ENCODE data around the gene ALDH4A1. TPM values are rescaled to one million over a fixed set of nuclear protein-coding genes. Genes with fewer than 3 reads are reported as not detected.

Gene ALDH4A1
- total and polyA plus RNA-seq, 2 of the 4 experiments (the other 2 are of a cell fraction), result 8.6 to 21.1 TPM

- CTCF ChIA-PET, result no interaction called here
- TF ChIP-seq MAZ (IDR thresholded peaks at IDR 0.05; ENCODE audit: borderline replicate concordance, low read depth, low read length), result no peak
- TF ChIP-seq BHLHE40 (IDR thresholded peaks at IDR 0.05; ENCODE audit: low read depth, low read length), result no peak
- TF ChIP-seq SMC3 (IDR thresholded peaks at IDR 0.05; ENCODE audit: low read depth, low read length), result no peak
- TF ChIP-seq USF2 (IDR thresholded peaks at IDR 0.05; ENCODE audit: low read depth, low read length), result no peak
- no peak for TF ChIP-seq POLR2A (IDR thresholded peaks at IDR 0.05; ENCODE audit: low read depth, low read length)
- TF ChIP-seq RAD21 (IDR thresholded peaks at IDR 0.05; ENCODE audit: low read length), result no peak
- TF ChIP-seq RCOR1 (IDR thresholded peaks at IDR 0.05; ENCODE audit: insufficient replicate concordance, low read length), result no peak
- no peak for TF ChIP-seq RFX5 (IDR thresholded peaks at IDR 0.05; ENCODE audit: low read depth, low read length)
- TF ChIP-seq MXI1 (IDR thresholded peaks at IDR 0.05; ENCODE audit: borderline replicate concordance, low read depth, low read length), result no peak
- no peak for TF ChIP-seq CHD1 (IDR thresholded peaks at IDR 0.05; ENCODE audit: low read depth, low read length)
- no peak for TF ChIP-seq MAFK (IDR thresholded peaks at IDR 0.05; ENCODE audit: low read depth, low read length)
- no peak for TF ChIP-seq FOS (IDR thresholded peaks at IDR 0.05; ENCODE audit: low read depth, low read length)
- TF ChIP-seq NFE2L2 (IDR thresholded peaks at IDR 0.05; ENCODE audit: low read depth, low read length), result no peak
- TF ChIP-seq ELK1 (IDR thresholded peaks at IDR 0.05; ENCODE audit: borderline replicate concordance, low read depth, low read length), result no peak
- TF ChIP-seq CTCF (conservative IDR thresholded peaks at IDR 0.05; ENCODE audit: low read depth, low read length), result no peak
- no peak for TF ChIP-seq CEBPB (IDR thresholded peaks at IDR 0.05; ENCODE audit: low read depth, low read length)
- H3K27me3 ChIP-seq (ENCODE audit: control insufficient read depth, insufficient read depth, low read length), result peaks cover 2% of the 10 kb centered on the region; the same call in 1 of the 2 replicates
Observed at GRCh38 chr1:18831656-18832055, 70.7 kb downstream of the ALDH4A1 start.

More at GRCh38 chr1:18831656-18832055, 70.7 kb downstream of the ALDH4A1 start:
- H3K56ac ChIP-seq (ENCODE audit: extremely low read depth, insufficient read depth, low read length), result no peak overlapping the region
- ATAC-seq (ENCODE audit: low read depth), result no peak
- H3K4me3 ChIP-seq (ENCODE audit: insufficient read depth, low read depth, low read length), result no peak overlapping the region
- BruUV-seq (replicated peaks), result no TSS peak
- no peak overlapping the region for H4K91ac ChIP-seq (ENCODE audit: insufficient read depth, low read depth, low read length)
- H3K36me3 ChIP-seq (ENCODE audit: control insufficient read depth, insufficient read depth, low read length), result no peaks in the 10 kb centered on the region
- no peak overlapping the region for H2AK9ac ChIP-seq (replicated peaks; ENCODE audit: low read depth, low read length, poor library complexity)
- no peak overlapping the region for H4K8ac ChIP-seq (ENCODE audit: low read depth in 2 of 2, low read length in 2 of 2)
- H3K4me1 ChIP-seq (ENCODE audit: control insufficient read depth, insufficient read depth, low read length), result no peaks in the 10 kb centered on the region
- in situ Hi-C loops (cut with MboI; ENCODE audit: low sequenced_read_pairs) (no loop called here), intact Hi-C loops (cut with micrococcal nuclease) (no loop called here), dilution Hi-C loops (cut with HindIII; ENCODE audit: low sequenced_read_pairs, unreplicated experiment) (no loop called here)
- H3K9ac ChIP-seq (ENCODE audit: low read depth, low read length), result no peak overlapping the region
- H3K4ac ChIP-seq (ENCODE audit: low read depth, low read length), result no peak overlapping the region
- POLR2A ChIA-PET (ENCODE audit: unreplicated experiment), result no interaction called here
- no peak overlapping the region for H3K23ac ChIP-seq (ENCODE audit: low read depth, low read length)
- no peak overlapping the region for H2BK15ac ChIP-seq (ENCODE audit: low read depth, low read length)
- H3K79me1 ChIP-seq (ENCODE audit: low read depth in 1 of 2, low read length in 2 of 2), result no peaks in the 10 kb centered on the region
- no peak overlapping the region for H3K14ac ChIP-seq (replicated peaks; ENCODE audit: low read depth, low read length)
- no peaks in the 10 kb centered on the region; the same call in 1 of the 2 replicates for H3K9me3 ChIP-seq (ENCODE audit: control insufficient read depth, insufficient read depth, low read length)
- no peaks in the 10 kb centered on the region for H4K20me1 ChIP-seq (ENCODE audit: insufficient read depth, low read length)
- H3K4me2 ChIP-seq (ENCODE audit: low read depth, low read length), result no peak overlapping the region
- no peak overlapping the region for H2BK5ac ChIP-seq (ENCODE audit: low read depth, low read length, poor library complexity, severe bottlenecking)
- no peak overlapping the region for H2BK120ac ChIP-seq (ENCODE audit: low read depth, low read length)
- no peak overlapping the region for H4K5ac ChIP-seq (ENCODE audit: low read depth, low read length)
- H3K27ac ChIP-seq (ENCODE audit: insufficient read depth, low read length), result no peak overlapping the region
- DNase-seq, result no peak
- H2AK5ac ChIP-seq (ENCODE audit: low read depth, low read length), result no peak overlapping the region
- H3K18ac ChIP-seq (ENCODE audit: low read depth, low read length), result no peak overlapping the region
- H2AFZ ChIP-seq (replicated peaks; ENCODE audit: low read length, poor library complexity), result no peak overlapping the region
- H3K9me1 ChIP-seq (ENCODE audit: insufficient read depth, low read length), result no peaks in the 10 kb centered on the region
- no peak overlapping the region for H2BK20ac ChIP-seq (ENCODE audit: low read depth, low read length)
- 20% methylated on average over 1 of the region's 2 CpGs; no CpG with 5 or more reads in 1 of the 2 experiments for WGBS, 2 experiments (ENCODE audit: extremely low coverage in 2 of 2, insufficient read length in 1 of 2)
